ENCODE measurements around the gene CLDN19.

Gene CLDN19

DNA sequence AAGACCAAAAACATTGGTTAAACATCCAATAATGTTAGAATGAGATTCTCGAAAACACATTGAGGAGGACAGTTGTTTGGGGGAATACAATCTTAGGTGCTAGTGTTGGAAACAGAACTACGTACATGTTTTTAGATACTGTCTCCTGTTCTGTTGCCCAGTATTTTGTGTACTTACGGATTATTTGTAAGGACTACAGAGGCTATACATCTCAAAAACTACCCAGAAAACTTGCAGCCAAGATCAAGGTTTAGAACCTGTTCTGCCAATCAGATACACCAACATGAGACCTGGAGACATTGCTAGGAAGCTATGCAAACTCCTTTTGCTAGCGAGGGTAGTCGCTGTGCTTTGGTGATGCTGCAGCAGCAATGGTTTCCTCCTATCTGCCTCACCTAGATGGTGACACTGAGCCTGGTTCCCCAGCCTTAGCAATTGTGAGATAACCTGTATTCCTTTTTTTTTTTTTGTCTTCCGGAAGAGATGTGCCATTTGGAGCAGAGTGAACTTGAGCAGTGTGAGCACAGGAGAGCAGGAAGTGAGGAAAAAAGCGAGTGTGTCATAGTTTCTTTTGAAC, 36.1 kb downstream of the CLDN19 start:
- DNase-seq (ENCODE audit: low read depth in 3 of 3) = no peak

DNA sequence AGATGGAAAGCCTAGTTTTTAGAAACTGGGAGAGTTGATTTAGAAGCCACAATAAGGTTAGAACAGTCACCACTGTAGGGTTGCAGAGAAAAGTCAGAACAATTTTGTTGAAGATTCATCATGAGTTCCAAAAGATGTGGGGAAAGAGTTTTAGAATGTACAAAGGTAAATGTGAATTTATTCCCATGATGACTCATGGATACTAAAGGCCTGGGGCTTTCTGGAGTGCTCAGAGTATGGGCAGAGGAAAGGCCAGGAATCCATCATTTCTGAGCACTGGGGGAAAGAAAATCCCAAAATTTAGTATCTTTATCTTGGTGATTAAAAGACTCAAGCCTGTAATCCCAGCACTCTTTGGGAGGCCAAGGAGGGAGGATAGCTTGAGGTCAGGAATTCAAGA, 40.0 kb downstream of the CLDN19 start:
- no peak for DNase-seq (ENCODE audit: low read depth in 3 of 3)

DNA sequence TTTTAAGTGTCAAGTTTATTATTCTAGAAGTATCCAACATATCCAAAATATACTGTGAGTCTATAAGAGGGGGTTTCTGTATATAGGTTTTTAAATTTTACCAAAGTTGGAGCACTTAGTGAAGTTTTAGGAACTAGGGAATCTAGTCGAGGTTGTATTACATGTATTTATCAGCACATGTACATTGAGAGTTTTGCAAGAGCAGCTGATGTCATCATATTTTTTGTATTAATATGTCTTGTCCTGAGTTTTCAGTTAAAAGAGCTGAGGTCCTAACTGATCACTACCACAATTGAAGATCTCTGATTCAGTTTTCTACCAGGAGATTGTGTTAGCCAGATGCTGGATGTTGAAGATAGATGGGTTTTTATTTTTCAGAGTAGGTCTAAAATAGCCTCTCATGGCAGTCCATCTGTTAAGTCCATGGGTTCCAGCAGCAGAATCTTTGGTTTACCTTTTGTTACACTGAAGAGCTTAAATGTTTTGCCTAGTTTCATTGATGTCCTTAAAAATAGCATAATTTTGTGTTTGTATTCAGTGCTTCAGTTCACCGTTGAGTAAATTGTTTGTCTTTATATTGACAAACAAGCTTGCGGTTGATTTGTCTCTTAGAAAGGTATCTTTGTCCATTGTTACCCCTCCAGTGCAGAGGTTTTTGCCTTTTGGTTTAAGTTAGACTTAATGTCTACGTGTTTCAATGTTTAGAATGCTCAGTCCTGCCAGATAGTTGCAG, 41.8 kb downstream of the CLDN19 start:
- no peak for DNase-seq (ENCODE audit: low read depth in 3 of 3)

DNA sequence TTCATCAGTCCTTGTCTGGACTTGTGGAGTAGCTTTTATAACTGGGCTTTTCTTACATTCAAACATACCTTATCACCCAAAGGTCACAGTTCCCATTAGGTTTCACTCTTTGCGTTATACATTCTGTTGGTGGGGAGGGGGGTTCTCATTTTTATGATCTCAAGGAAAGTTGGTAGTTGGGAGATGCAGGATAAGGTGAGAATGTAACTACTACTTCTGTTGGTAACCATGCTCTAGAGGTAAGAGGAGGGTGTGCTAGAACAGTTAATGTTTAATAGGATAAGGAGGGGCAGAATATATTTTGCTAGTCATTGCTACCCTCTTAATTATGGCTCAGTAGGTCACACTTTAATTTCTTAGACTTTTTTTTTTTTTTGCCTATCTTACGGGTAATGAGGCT, 47.1 kb downstream of the CLDN19 start:
- DNase-seq (ENCODE audit: low read depth in 3 of 3) = no peak

DNA sequence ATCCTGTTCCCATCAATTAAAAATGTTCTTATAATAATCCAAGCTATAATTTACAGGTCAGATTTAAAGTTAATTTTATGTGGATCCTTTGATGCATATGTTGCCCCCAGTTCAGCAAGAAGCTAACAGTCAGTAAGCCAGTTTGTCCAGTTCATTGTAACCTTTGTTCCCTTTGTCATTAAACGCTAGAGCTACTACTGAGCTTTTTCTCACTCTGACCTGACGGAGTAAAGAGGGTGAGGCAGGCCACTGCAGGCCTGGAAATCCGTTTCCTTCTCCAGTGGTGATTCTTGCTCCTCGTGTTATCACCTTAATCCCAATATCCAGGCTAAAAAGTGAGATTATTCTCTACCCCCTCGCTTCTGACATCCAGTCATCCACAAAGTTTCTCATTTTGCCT, 47.6 kb downstream of the CLDN19 start:
- DNase-seq (ENCODE audit: low read depth in 3 of 3) = no peak

DNA sequence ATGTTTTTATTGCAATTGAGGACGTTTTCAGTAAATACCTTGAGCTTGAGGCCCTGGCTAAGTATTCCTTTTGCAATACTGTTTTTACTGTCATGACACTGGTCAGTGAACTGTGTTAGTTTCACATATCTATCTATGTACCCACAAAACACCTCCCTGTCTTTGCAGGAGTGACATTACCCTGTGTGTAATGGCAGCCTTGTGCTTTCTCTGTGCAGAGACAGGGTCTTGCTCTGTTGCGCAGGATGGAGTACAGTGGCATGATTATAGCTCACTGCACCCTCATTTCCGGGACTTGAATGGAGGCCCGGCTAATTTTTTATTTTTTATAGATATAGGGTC, 48.9 kb downstream of the CLDN19 start:
- DNase-seq (ENCODE audit: low read depth in 3 of 3) = no peak

DNA sequence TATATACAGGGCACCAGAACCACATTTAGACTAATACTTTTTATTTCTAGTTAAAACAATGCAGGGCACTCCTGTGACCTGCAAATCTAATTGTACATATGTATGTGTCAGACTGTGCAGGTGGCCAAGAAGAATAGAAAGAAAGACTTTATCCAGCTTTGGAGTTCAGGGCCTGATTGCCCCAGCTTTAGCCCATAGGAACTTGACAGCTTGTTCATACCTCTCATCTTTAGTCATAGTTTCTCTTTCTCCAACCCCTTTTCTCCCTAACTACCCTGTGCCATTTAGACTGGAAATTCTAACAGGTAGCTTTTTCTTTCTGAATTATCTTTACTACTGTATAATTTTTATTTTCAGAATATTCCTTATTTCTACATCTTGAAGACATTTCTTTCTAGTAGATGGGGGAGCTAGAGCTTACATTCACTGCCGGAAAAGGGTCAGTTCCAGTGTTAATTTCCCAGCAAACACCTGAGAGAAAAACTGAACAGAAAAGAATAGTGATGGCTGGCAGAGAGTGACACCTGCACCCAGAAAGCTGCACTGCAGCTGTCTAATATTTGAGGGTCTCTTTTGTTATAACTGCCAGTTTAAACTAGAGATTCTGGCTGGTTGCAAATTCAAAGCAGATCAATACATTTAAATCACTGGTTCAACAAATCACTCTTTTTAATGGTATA, 49.4 kb downstream of the CLDN19 start:
- no peak for DNase-seq (ENCODE audit: low read depth in 3 of 3)

DNA sequence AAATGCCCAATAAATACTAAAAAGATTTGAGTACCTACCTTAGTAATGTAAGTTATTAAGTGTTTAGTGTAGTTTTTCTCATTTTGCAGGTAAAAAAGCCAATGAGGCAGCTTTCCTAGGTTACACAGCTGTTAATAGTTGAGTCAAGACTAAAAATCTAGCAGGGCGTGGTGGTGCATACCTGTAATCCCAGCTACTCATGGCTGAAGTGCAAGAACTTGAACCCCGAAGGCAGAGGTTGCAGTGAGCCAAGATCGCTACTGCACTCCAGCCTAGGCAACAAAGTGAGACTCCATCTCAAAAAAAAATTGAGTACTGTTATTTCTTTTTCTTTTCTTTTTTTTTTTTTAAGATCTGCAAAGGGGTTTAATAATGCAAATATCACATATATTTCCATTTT, 50.1 kb downstream of the CLDN19 start:
- no peak for DNase-seq (ENCODE audit: low read depth in 3 of 3)

DNA sequence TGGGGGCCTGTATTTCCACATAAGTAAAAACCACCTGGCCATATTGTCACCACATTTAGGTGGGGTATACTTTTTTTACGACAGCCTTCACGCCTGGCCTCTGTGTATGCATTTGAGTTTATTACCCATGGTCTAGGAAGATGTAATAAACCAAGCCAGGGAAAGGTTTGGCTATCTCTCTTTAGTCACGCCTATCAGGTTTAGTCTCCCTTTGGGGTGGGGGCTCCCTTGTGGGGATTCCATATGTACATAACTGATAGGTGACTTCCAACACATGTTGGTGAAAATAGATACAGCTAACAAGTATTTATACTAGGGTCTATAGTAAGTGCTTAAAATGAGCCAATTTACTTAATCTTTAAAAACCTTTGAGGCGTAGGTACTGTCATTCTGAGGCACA, 53.6 kb downstream of the CLDN19 start:
- no peak for DNase-seq (ENCODE audit: low read depth in 3 of 3)

DNA sequence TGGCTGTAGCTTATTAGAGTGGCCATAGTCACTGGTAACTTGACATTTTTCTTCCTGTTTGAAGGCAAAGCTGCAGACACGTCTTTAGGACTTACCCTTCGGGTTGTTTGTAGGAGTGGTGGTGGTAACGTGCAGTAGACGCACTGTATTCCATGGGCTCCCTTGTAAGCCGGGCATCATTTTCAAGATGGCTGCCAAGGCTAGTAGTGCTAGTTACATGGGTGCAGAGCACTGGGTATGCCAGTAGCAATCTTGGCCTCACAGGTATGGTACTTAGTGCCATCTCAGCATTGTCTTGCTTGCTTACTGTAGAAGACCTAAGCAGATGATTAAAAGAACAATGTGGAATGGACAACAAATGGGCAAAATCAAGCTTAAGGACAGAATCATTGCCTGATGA, 55.9 kb downstream of the CLDN19 start:
- peak in 1 of 3 donors; percentile 10 for DNase-seq (ENCODE audit: low read depth in 3 of 3)

Measured in stimulated activated CD4-positive, alpha-beta T cell treated with anti-CD3 and anti-CD28 coated beads, TNF-alpha, amount 100 ng/mL, for 48 hours (primary cell).